Lung (tissue), 12 donors: ENCODE data around the gene DBF4B. TPM values are rescaled to one million over a fixed set of nuclear protein-coding genes. Genes with fewer than 3 reads are reported as not detected.

Source experiments
- ATAC-seq: fragments of 200-7000 bp; cut with Tn5 transposase; one replicate; pipeline ENCODE4 v1.9.1; 2020; ENCODE audit warnings: moderate number of reproducible peaks; ENCODE audit not compliant: insufficient read depth, low FRiP score
- DNase-seq, 3 donors: peaks; one replicate each; pipeline ENCODE4 v3.0.0-alpha.2; 2013 to 2017
- H3K27ac ChIP-seq, 2 donors: one replicate each; pipeline ENCODE4 v1.5.1; 2013; ENCODE audit warnings: mild to moderate bottlenecking in 2 of 2, moderate library complexity in 2 of 2, control low read depth in 1 of 2, inconsistent platforms in 1 of 2, low read depth in 1 of 2, low read length in 1 of 2
- H3K27me3 ChIP-seq, 3 donors: one replicate each; pipeline ENCODE4 v1.5.1; 2013; ENCODE audit warnings: low read length in 2 of 3; ENCODE audit not compliant: control insufficient read depth in 3 of 3, insufficient read depth in 3 of 3
- H3K36me3 ChIP-seq, 4 donors: one replicate each; pipeline ENCODE4 v1.5.1; 2013; ENCODE audit warnings: low read length in 4 of 4, mild to moderate bottlenecking in 1 of 4, moderate library complexity in 1 of 4; ENCODE audit not compliant: control insufficient read depth in 4 of 4, insufficient read depth in 4 of 4
- H3K4me1 ChIP-seq, 5 donors: one replicate each; pipeline ENCODE4 v1.5.1; 2013; ENCODE audit warnings: low read length in 5 of 5, mild to moderate bottlenecking in 2 of 5, moderate library complexity in 1 of 5; ENCODE audit not compliant: control insufficient read depth in 5 of 5, insufficient read depth in 5 of 5
- H3K4me3 ChIP-seq: one replicate; pipeline ENCODE4 v1.5.1; 2013; ENCODE audit warnings: mild to moderate bottlenecking, control low read depth, moderate library complexity
- H3K9ac ChIP-seq, 2 donors: one replicate each; pipeline ENCODE4 v1.5.1; 2013; ENCODE audit warnings: low read length in 2 of 2, control low read depth in 1 of 2; ENCODE audit not compliant: insufficient read depth in 1 of 2
- H3K9me3 ChIP-seq, 4 donors: one replicate each; pipeline ENCODE4 v1.5.1; 2013; ENCODE audit warnings: low read length in 3 of 4, mild to moderate bottlenecking in 1 of 4, moderate library complexity in 1 of 4; ENCODE audit not compliant: control insufficient read depth in 4 of 4, insufficient read depth in 3 of 4
- WGBS, 2 donors: extraction: QIAGEN DNeasy Blood & Tissue Kit; methylation state at CpG; one replicate each; pipeline ENCODE4 v1.1.7; 2013; 5-methylcytosine and 5-hydroxymethylcytosine counted together
- polyA plus RNA-seq, 2 donors: library from polyadenylated mRNA; stranded (reverse); fragments of 200-250 nt; gene quantifications; one replicate each; pipeline ENCODE4 v1.2.1, GENCODE V29; 2013
- total RNA-seq, 2 donors: library from RNA; depleted of rRNA in 1 of 2; stranded (reverse); fragments of >200 nt in 1 of 2; gene quantifications; one replicate each; pipeline ENCODE4 v1.2.1, GENCODE V29; 2014 to 2021
- TF ChIP-seq, protein P1 (sequence below): IDR thresholded peaks from 2 replicates; pipeline ENCODE4 v1.5.1; 2012; ENCODE audit warnings: mild to moderate bottlenecking; ENCODE audit errors: control extremely low read depth, extremely low read depth
- donor health status: control.
- donor health status: control.
- donor health status: Bipolar disorder and iron deficiency.
- donor health status: healthy.
- donor health status: DM: yes; HTN: yes; CAD: no.

The DBF4B gene
- total and polyA plus RNA-seq, 4 donors = 2.7 to 8.6 (median 3.1) TPM

DNA sequence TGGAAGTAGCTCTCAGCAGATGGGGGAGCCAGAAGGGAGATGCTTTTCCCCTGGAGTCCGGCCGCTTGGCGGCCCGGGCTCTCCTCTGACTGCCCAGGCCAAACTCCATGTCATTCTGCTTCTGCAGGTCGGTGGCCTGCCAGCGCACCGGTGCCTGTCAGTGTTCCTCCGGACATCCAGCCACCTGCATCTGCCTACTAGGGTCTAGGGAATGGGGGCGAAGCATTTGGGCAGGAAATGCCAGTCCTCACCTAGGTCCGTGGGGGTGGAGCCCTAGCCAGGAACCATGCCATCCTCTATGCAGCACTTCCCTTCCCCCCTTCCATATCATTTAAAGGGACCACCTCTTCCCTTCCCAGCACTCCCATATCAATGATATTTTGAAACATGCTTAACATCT is 87.5 kb downstream of the DBF4B start:
- 78 to 82% methylated on average over 8 to 10 of the region's 10 CpGs for WGBS, 2 donors
- Histone ChIP-seq H3K27ac (peak overlapping the region; percentile 17 to 63), H3K9me3 (no peaks in the 10 kb centered on the region), H3K36me3 (peaks cover 0 to 17% (median 9%) of the 10 kb centered on the region in 4 donors), H3K9ac (no peak overlapping the region), H3K4me1 (peaks cover 0 to 15% (median 5%) of the 10 kb centered on the region in 5 donors), H3K4me3 (no peak overlapping the region), H3K27me3 (no peaks in the 10 kb centered on the region)
- ATAC-seq (no peak), DNase-seq (no peak)
- TF ChIP-seq, protein P1, sequence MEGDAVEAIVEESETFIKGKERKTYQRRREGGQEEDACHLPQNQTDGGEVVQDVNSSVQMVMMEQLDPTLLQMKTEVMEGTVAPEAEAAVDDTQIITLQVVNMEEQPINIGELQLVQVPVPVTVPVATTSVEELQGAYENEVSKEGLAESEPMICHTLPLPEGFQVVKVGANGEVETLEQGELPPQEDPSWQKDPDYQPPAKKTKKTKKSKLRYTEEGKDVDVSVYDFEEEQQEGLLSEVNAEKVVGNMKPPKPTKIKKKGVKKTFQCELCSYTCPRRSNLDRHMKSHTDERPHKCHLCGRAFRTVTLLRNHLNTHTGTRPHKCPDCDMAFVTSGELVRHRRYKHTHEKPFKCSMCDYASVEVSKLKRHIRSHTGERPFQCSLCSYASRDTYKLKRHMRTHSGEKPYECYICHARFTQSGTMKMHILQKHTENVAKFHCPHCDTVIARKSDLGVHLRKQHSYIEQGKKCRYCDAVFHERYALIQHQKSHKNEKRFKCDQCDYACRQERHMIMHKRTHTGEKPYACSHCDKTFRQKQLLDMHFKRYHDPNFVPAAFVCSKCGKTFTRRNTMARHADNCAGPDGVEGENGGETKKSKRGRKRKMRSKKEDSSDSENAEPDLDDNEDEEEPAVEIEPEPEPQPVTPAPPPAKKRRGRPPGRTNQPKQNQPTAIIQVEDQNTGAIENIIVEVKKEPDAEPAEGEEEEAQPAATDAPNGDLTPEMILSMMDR = no peak

GRCh38 chr17:44796731-44797130 is 88.3 kb downstream of the DBF4B start:
- no peak for ATAC-seq
- 91 to 93% methylated on average over 9 of the region's 9 CpGs for WGBS, 2 donors
- H3K27me3 ChIP-seq = no peaks in the 10 kb centered on the region
- DNase-seq = no peak
- peaks cover 0 to 17% (median 9%) of the 10 kb centered on the region in 4 donors for H3K36me3 ChIP-seq
- no peaks in the 10 kb centered on the region for H3K9me3 ChIP-seq
- TF ChIP-seq, protein P1 = no peak
- peak overlapping the region in 1 of 2 donors; percentile 55 for H3K27ac ChIP-seq
- H3K4me3 ChIP-seq = no peak overlapping the region
- H3K4me1 ChIP-seq = peaks cover 0 to 15% (median 5%) of the 10 kb centered on the region in 5 donors
- H3K9ac ChIP-seq = no peak overlapping the region

DNA sequence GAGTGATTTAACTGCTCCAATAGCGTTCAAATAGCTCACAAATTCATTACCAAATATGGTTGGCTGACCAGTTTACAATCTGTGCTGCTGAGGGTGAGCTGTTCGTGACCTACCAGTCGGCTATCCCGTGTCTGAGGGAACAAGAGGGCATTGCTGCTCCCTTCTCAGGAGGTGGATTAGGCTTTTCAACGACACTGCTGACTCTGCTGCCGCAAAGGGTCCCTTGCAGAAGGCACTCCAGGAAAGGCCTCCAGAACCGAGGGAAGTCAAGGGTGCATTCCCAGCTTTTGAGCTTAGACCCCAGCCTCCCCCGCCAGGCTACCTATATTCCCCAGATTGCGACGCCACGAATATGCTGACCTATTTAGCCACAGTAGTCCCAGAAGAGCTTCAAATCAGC is 89.3 kb downstream of the DBF4B start:
- Histone ChIP-seq H3K27me3 (no peaks in the 10 kb centered on the region), H3K9ac (no peak overlapping the region), H3K36me3 (peaks cover 1 to 17% (median 9%) of the 10 kb centered on the region in 4 donors), H3K4me3 (no peak overlapping the region), H3K27ac (peak overlapping the region in 1 of 2 donors; percentile 72), H3K4me1 (peaks cover 0 to 15% (median 5%) of the 10 kb centered on the region in 5 donors), H3K9me3 (no peaks in the 10 kb centered on the region)
- ATAC-seq (no peak), DNase-seq (no peak)
- 82 to 94% methylated on average over 11 of the region's 11 CpGs for WGBS, 2 donors
- TF ChIP-seq, protein P1 = no peak

GRCh38 chr17:44798356-44798755 is 89.9 kb downstream of the DBF4B start:
- no peaks in the 10 kb centered on the region for H3K27me3 ChIP-seq
- H3K9ac ChIP-seq = no peak overlapping the region
- no peaks in the 10 kb centered on the region for H3K9me3 ChIP-seq
- peaks cover 0 to 18% (median 5%) of the 10 kb centered on the region in 5 donors for H3K4me1 ChIP-seq
- H3K36me3 ChIP-seq = peaks cover 1 to 17% (median 11%) of the 10 kb centered on the region in 4 donors
- TF ChIP-seq, protein P1 = no peak
- DNase-seq (no peak), ATAC-seq (no peak)
- H3K27ac ChIP-seq = peak overlapping the region in 1 of 2 donors; percentile 72
- WGBS, 2 donors = 73 to 75% methylated on average over 2 of the region's 2 CpGs
- no peak overlapping the region for H3K4me3 ChIP-seq
